ENCODE data around the gene SOHLH1. TPM values are rescaled to one million over a fixed set of nuclear protein-coding genes. Genes with fewer than 3 reads are reported as not detected.

Gene SOHLH1
- total and polyA plus RNA-seq, 2 of the 13 experiments (the other 11 are each of a cell fraction or from before 2014, with no cell fraction given): 0.15 TPM

- no peaks in the 10 kb centered on the region for H3K79me2 ChIP-seq (ENCODE audit: insufficient read depth, low read length)
- no peak overlapping the region for H2AFZ ChIP-seq (ENCODE audit: low read length)
- H4K20me1 ChIP-seq (ENCODE audit: insufficient read depth, low read length): peaks cover 10% of the 10 kb centered on the region; the same call in 1 of the 2 replicates
- TF ChIP-seq DPF2 (CRISPR knock-in tag; IDR thresholded peaks at IDR 0.05; ENCODE audit: borderline replicate concordance, low read depth) (no peak), ZNF101 (CRISPR knock-in tag; IDR thresholded peaks at IDR 0.05; ENCODE audit: borderline replicate concordance, low read depth) (no peak), ZFX (CRISPR knock-in tag; IDR thresholded peaks at IDR 0.05; ENCODE audit: low read depth) (no peak), FOXC1 (CRISPR knock-in tag; IDR thresholded peaks at IDR 0.05; ENCODE audit: borderline replicate concordance) (no peak), BRCA1 (CRISPR knock-in tag; IDR thresholded peaks at IDR 0.05) (no peak)
- no peaks in the 10 kb centered on the region for H3K4me1 ChIP-seq (ENCODE audit: insufficient read depth, low read length)
- BruUV-seq (replicated peaks): no TSS peak
- H3K27me3 ChIP-seq (ENCODE audit: control insufficient read depth in 1 of 2, insufficient read depth in 2 of 2, low read length in 2 of 2): peaks cover 22 to 83% of the 10 kb centered on the region in 2 experiments; a peak in 4 of 5 replicates
- H3K36me3 ChIP-seq (replicated peaks in 1 of 2; ENCODE audit: control insufficient read depth in 1 of 2, insufficient read depth in 2 of 2, low read length in 2 of 2): no peaks in the 10 kb centered on the region
- CTCF ChIA-PET (ENCODE audit: low intra/inter-chr PET ratio, low total read pairs): no interaction called here
- DNase-seq (ENCODE audit: low spot score) (no peak), ATAC-seq (no peak), FAIRE-seq (no peak)
- H3K9ac ChIP-seq (ENCODE audit: insufficient read depth, low read depth, low read length): no peak overlapping the region
- no peak overlapping the region for H3K27ac ChIP-seq (ENCODE audit: extremely low read length, insufficient read depth, low read length)
- H3K9me3 ChIP-seq (ENCODE audit: low read length): no peaks in the 10 kb centered on the region
- POLR2A ChIA-PET: no interaction called here
- H3K4me3 ChIP-seq (replicated peaks in 1 of 3; ENCODE audit: insufficient read depth in 1 of 3, low read depth in 2 of 3, low read length in 3 of 3): no peak overlapping the region
- in situ Hi-C loops (cut with HindIII; ENCODE audit: extremely low pct_ligation_motif_present, low pct_unique_long_range_greater_than_20kb) (no loop called here), intact Hi-C loops (cut with micrococcal nuclease; ENCODE audit: unreplicated experiment) (no loop called here)
- H3K4me2 ChIP-seq (ENCODE audit: low read depth, low read length): no peak overlapping the region
- WGBS (ENCODE audit: low lambda C conversion rate): 10% methylated on average over 2 of the region's 11 CpGs
These were observed 16.8 kb upstream of the SOHLH1 start for GRCh38 chr9:135716045-135716444.

GRCh38 chr9:135715056-135715595 lies 15.8 kb upstream of the SOHLH1 start:
- no TSS peak for BruUV-seq (replicated peaks)
- H3K4me2 ChIP-seq (ENCODE audit: low read depth, low read length): no peak overlapping the region
- DNase-seq (ENCODE audit: low spot score) (no peak), ATAC-seq (no peak), FAIRE-seq (no peak)
- in situ Hi-C loops (cut with HindIII; ENCODE audit: extremely low pct_ligation_motif_present, low pct_unique_long_range_greater_than_20kb): no loop called here
- TF ChIP-seq POLR2G (IDR thresholded peaks at IDR 0.05; ENCODE audit: low read depth, low read length) (no peak), ZNF20 (CRISPR knock-in tag; IDR thresholded peaks at IDR 0.05) (no peak)
- H2AFZ ChIP-seq (ENCODE audit: low read length): no peak overlapping the region
- no peak overlapping the region for H3K9ac ChIP-seq (ENCODE audit: insufficient read depth, low read depth, low read length)
- intact Hi-C loops (cut with micrococcal nuclease; ENCODE audit: unreplicated experiment): no loop called here
- H3K36me3 ChIP-seq (replicated peaks in 1 of 2; ENCODE audit: control insufficient read depth in 1 of 2, insufficient read depth in 2 of 2, low read length in 2 of 2): no peaks in the 10 kb centered on the region
- H4K20me1 ChIP-seq (ENCODE audit: insufficient read depth, low read length): peaks cover 10% of the 10 kb centered on the region; the same call in 1 of the 2 replicates
- 31% methylated on average over 17 of the region's 23 CpGs for WGBS (ENCODE audit: low lambda C conversion rate)
- H3K27me3 ChIP-seq (ENCODE audit: control insufficient read depth in 1 of 2, insufficient read depth in 2 of 2, low read length in 2 of 2): peaks cover 18 to 79% of the 10 kb centered on the region in 2 experiments; a peak in 4 of 5 replicates
- H3K4me3 ChIP-seq (replicated peaks in 1 of 3; ENCODE audit: insufficient read depth in 1 of 3, low read depth in 2 of 3, low read length in 3 of 3): no peak overlapping the region
- ChIA-PET POLR2A (no interaction called here), CTCF (ENCODE audit: low intra/inter-chr PET ratio, low total read pairs) (no interaction called here)
- no peaks in the 10 kb centered on the region for H3K4me1 ChIP-seq (ENCODE audit: insufficient read depth, low read length)
- H3K9me3 ChIP-seq (ENCODE audit: low read length): no peaks in the 10 kb centered on the region
- no peaks in the 10 kb centered on the region for H3K79me2 ChIP-seq (ENCODE audit: insufficient read depth, low read length)
- no peak overlapping the region for H3K27ac ChIP-seq (ENCODE audit: extremely low read length, insufficient read depth, low read length)

Measured in HepG2 (cell line).